HFF-Myc (cell line): ENCODE data around the gene PACSIN2.

Source experiments
- DNase-seq: peaks from one replicate; pipeline ENCODE4 v3.0.0-alpha.2; 2011; ENCODE audit warnings: low read depth; ENCODE audit errors: extremely low read depth
- H3K4me3 ChIP-seq: replicated peaks from 2 replicates; pipeline ENCODE4 v1.5.1; 2011; ENCODE audit warnings: low read depth, mild to moderate bottlenecking, control low read depth, low read length
- CTCF ChIP-seq: IDR thresholded peaks from 2 replicates; pipeline ENCODE4 v1.5.1; 2012; ENCODE audit warnings: mild to moderate bottlenecking, low read depth, low read length, control low read depth; ENCODE audit errors: missing control alignments

PACSIN2 gene

GRCh38 chr22:42857845-42858481, 157.0 kb downstream of the PACSIN2 start:
- no peak overlapping the region for H3K4me3 ChIP-seq
- TF ChIP-seq CTCF = no peak
- DNase-seq = no peak

- H3K4me3 ChIP-seq = peak within 1 kb of the TSS; percentile 68
- peak; percentile 52 for DNase-seq
Measured at GRCh38 chr22:42856865-42857704, 157.9 kb downstream of the PACSIN2 start, which contains the start of gene ARFGAP3. TSS of gene ARFGAP3 (minus strand) at chr22:42857273. CDS start at chr22:42857182, 91 bp downstream.

GRCh38 chr22:42856179-42856864, 158.6 kb downstream of the PACSIN2 start:
- no peak for DNase-seq
- peak overlapping the region; percentile 68 for H3K4me3 ChIP-seq

More at GRCh38 chr22:42856865-42857704, 157.9 kb downstream of the PACSIN2 start, which contains the start of gene ARFGAP3:
- no peak for TF ChIP-seq CTCF

GRCh38 chr22:42855721-42856120, 159.2 kb downstream of the PACSIN2 start:
- no peak for TF ChIP-seq CTCF
- no peak for DNase-seq
- H3K4me3 ChIP-seq = peak overlapping the region; percentile 68

More at GRCh38 chr22:42856179-42856864, 158.6 kb downstream of the PACSIN2 start:
- no peak for TF ChIP-seq CTCF

- H3K4me3 ChIP-seq = no peak overlapping the region
Measured at GRCh38 chr22:42855211-42855610, 159.7 kb downstream of the PACSIN2 start.

More at GRCh38 chr22:42855211-42855610, 159.7 kb downstream of the PACSIN2 start:
- no peak for DNase-seq
- TF ChIP-seq CTCF = no peak
